ENCODE measurements around the gene TBC1D12. TPM values are rescaled to one million over a fixed set of nuclear protein-coding genes. Genes with fewer than 3 reads are reported as not detected.
A peak's percentile ranks its signal among the peaks of the same experiment; 100 is the strongest.
"Not testable (repeated sequence)": the region's sequence is repeated elsewhere in the genome, so short reads cannot be mapped to it uniquely, and the experiment has no call there.

The TBC1D12 gene
- total RNA-seq, 1 donor from 2014 or later = 9.4 TPM

GRCh38 chr10:94500063-94500462 is 97.7 kb downstream of the TBC1D12 start:
- H3K4me3 ChIP-seq = no peak overlapping the region
- TF ChIP-seq CTCF (IDR thresholded peaks at IDR 0.05) = peak in 1 of 3 experiments; percentile 8
- H3K27ac ChIP-seq = no peak overlapping the region
- no peaks in the 10 kb centered on the region for H3K4me1 ChIP-seq
- DNase-seq (ENCODE audit: low spot score in 2 of 2) = no peak
- H3K27me3 ChIP-seq = no peaks in the 10 kb centered on the region
- no peaks in the 10 kb centered on the region for H3K9me3 ChIP-seq
- intact Hi-C loops (cut with DNase I) = no loop called here
- H3K36me3 ChIP-seq = peaks cover 0 to 3% of the 10 kb centered on the region in 2 donors

GRCh38 chr10:94521276-94522250 is 119.2 kb downstream of the TBC1D12 start:
- H3K9me3 ChIP-seq = no peaks in the 10 kb centered on the region
- no peak for TF ChIP-seq CTCF (IDR thresholded peaks at IDR 0.05)
- no peak for DNase-seq (ENCODE audit: low spot score in 2 of 2)
- intact Hi-C loops (cut with DNase I) = no loop called here
- no peaks in the 10 kb centered on the region for H3K27me3 ChIP-seq
- no peaks in the 10 kb centered on the region for H3K4me1 ChIP-seq
- H3K36me3 ChIP-seq = peaks cover 4 to 14% of the 10 kb centered on the region in 2 donors
- H3K4me3 ChIP-seq = no peak overlapping the region
- H3K27ac ChIP-seq = no peak overlapping the region

- Histone ChIP-seq H3K27ac (no peak overlapping the region), H3K4me1 (no peaks in the 10 kb centered on the region), H3K27me3 (no peaks in the 10 kb centered on the region), H3K9me3 (no peaks in the 10 kb centered on the region), H3K4me3 (no peak overlapping the region), H3K36me3 (peaks cover 4 to 14% of the 10 kb centered on the region in 2 donors)
- TF ChIP-seq CTCF (IDR thresholded peaks at IDR 0.05) = no peak
- no peak for DNase-seq (ENCODE audit: low spot score in 2 of 2)
- intact Hi-C loops (cut with DNase I) = no loop called here
These were observed 121.8 kb downstream of the TBC1D12 start for GRCh38 chr10:94524146-94524545.

- TF ChIP-seq CTCF (IDR thresholded peaks at IDR 0.05) = no peak
- Histone ChIP-seq H3K4me1 (no peaks in the 10 kb centered on the region), H3K4me3 (no peak overlapping the region), H3K9me3 (no peaks in the 10 kb centered on the region), H3K36me3 (peaks cover 4 to 14% of the 10 kb centered on the region in 2 donors), H3K27ac (no peak overlapping the region), H3K27me3 (no peaks in the 10 kb centered on the region)
- intact Hi-C loops (cut with DNase I) = no loop called here
- no peak for DNase-seq (ENCODE audit: low spot score in 2 of 2)
These were observed 122.4 kb downstream of the TBC1D12 start for GRCh38 chr10:94524711-94525110.

GRCh38 chr10:94531550-94531949 is 129.2 kb downstream of the TBC1D12 start:
- H3K9me3 ChIP-seq; H3K27ac ChIP-seq; H3K27me3 ChIP-seq; H3K4me1 ChIP-seq; DNase-seq (ENCODE audit: low spot score in 2 of 2); intact Hi-C loops (cut with DNase I); H3K4me3 ChIP-seq: not testable (repeated sequence)
- peaks cover 0 to 19% of the 10 kb centered on the region in 2 donors for H3K36me3 ChIP-seq

GRCh38 chr10:94533027-94533426 is 130.7 kb downstream of the TBC1D12 start:
- Histone ChIP-seq H3K4me3 (no peak overlapping the region), H3K27me3 (no peaks in the 10 kb centered on the region), H3K4me1 (no peaks in the 10 kb centered on the region), H3K36me3 (peaks cover 0 to 19% of the 10 kb centered on the region in 2 donors), H3K27ac (no peak overlapping the region), H3K9me3 (no peaks in the 10 kb centered on the region)
- intact Hi-C loops (cut with DNase I) = no loop called here
- DNase-seq (ENCODE audit: low spot score in 2 of 2) = no peak
- TF ChIP-seq CTCF (IDR thresholded peaks at IDR 0.05) = no peak

GRCh38 chr10:94542282-94542681 is 139.9 kb downstream of the TBC1D12 start:
- intact Hi-C loops (cut with DNase I); DNase-seq (ENCODE audit: low spot score in 2 of 2); H3K4me3 ChIP-seq; H3K36me3 ChIP-seq; H3K27me3 ChIP-seq; H3K27ac ChIP-seq; H3K9me3 ChIP-seq: not testable (repeated sequence)
- H3K4me1 ChIP-seq = peaks cover 0 to 11% of the 10 kb centered on the region in 2 donors

All from ascending aorta (tissue), 2 donors.